HepG2 (cell line): Measurements from ENCODE around the gene ARMC10. TPM values are rescaled to one million over a fixed set of nuclear protein-coding genes. Genes with fewer than 3 reads are reported as not detected.

Source experiments
- ATAC-seq: fragments of 200-7000 bp; cut with Tn5 transposase; 3 replicates; pipeline ENCODE4 v1.9.1; 2020; ENCODE audit warnings: mild to moderate bottlenecking, moderate library complexity
- BruUV-seq: library from RNA; stranded (reverse); fragments of 400-500 nt; replicated peaks from 2 replicates; lab custom pipeline; 2021; lab: Mats Ljungman, UMichigan
- CTCF ChIA-PET: fragments of 300-600 bp; formaldehyde crosslinking; extraction: SDS; loops from one replicate; lab custom pipeline; 2021; ENCODE audit warnings: low total read pairs, inconsistent platforms, low intra/inter-chr PET ratio; lab: Yijun Ruan, JAX
- POLR2A ChIA-PET: fragments of 350-600 bp; sonication (Branson Sonifier 250); formaldehyde crosslinking; loops from one replicate; lab custom pipeline; 2020; ENCODE audit warnings: antibody characterized with exemption, inconsistent platforms; lab: Yijun Ruan, JAX
- DNase-seq: peaks from one replicate; pipeline ENCODE4 v3.0.0-alpha.2; 2015; ENCODE audit warnings: low spot score
- FAIRE-seq: peaks from 3 replicates; lab custom pipeline; 2011; peaks lifted over from hg19 to GRCh38; lab: Jason Lieb, UNC
- H2AFZ ChIP-seq: one replicate; pipeline ENCODE4 v1.6.1; 2011; ENCODE audit warnings: low read length, inconsistent platforms
- H3K27ac ChIP-seq: fragments of 300-600 bp; 3 replicates; pipeline ENCODE4 v1.8.0; 2011; ENCODE audit warnings: mixed run types, mild to moderate bottlenecking, mixed read lengths, low read length, inconsistent platforms; ENCODE audit not compliant: insufficient read depth; ENCODE audit errors: extremely low read length
- H3K27me3 ChIP-seq, 2 experiments: fragments of 200-600 bp in 1 of 2; 2 replicates in 1 of 2; 3 replicates in 1 of 2; pipeline versions ENCODE4 v1.6.0 to v1.8.0; 2011; ENCODE audit warnings: low read length in 2 of 2, mild to moderate bottlenecking in 2 of 2, moderate library complexity in 2 of 2, inconsistent platforms in 1 of 2; ENCODE audit not compliant: insufficient read depth in 2 of 2, control insufficient read depth in 1 of 2
- H3K36me3 ChIP-seq, 2 experiments: fragments of 200-600 bp in 1 of 2; replicated peaks in 1 of 2; 2 replicates in 1 of 2; 3 replicates in 1 of 2; pipeline versions ENCODE4 v1.5.1 to v1.8.0; 2011; ENCODE audit warnings: low read length in 2 of 2, inconsistent platforms in 1 of 2; ENCODE audit not compliant: insufficient read depth in 2 of 2, control insufficient read depth in 1 of 2
- H3K4me1 ChIP-seq: 2 replicates; pipeline ENCODE4 v1.5.1; 2012; ENCODE audit warnings: low read length, inconsistent platforms; ENCODE audit not compliant: insufficient read depth
- H3K4me2 ChIP-seq: 2 replicates; pipeline ENCODE4 v1.6.0; 2011; ENCODE audit warnings: low read depth, low read length, inconsistent platforms
- H3K4me3 ChIP-seq, 3 experiments: fragments of 200-600 bp in 1 of 3; sonication (generic), shearing (Covaris generic) in 1 of 3; replicated peaks in 1 of 3; 2 replicates each; pipeline ENCODE4 v1.5.1; 2011 to 2016; ENCODE audit warnings: low read length in 3 of 3, inconsistent platforms in 2 of 3, low read depth in 2 of 3, mild to moderate bottlenecking in 2 of 3, control low read depth in 1 of 3, mixed read lengths in 1 of 3; ENCODE audit not compliant: insufficient read depth in 1 of 3
- H3K79me2 ChIP-seq: one replicate; pipeline ENCODE4 v1.6.1; 2011; ENCODE audit warnings: low read length, inconsistent platforms; ENCODE audit not compliant: insufficient read depth
- H3K9ac ChIP-seq: 2 replicates; pipeline ENCODE4 v1.6.0; 2011; ENCODE audit warnings: mild to moderate bottlenecking, low read depth, low read length, inconsistent platforms; ENCODE audit not compliant: insufficient read depth
- H3K9me3 ChIP-seq: 2 replicates; pipeline ENCODE4 v1.5.1; 2012; ENCODE audit warnings: mild to moderate bottlenecking, low read length
- H4K20me1 ChIP-seq: 2 replicates; pipeline ENCODE4 v1.6.0; 2011; ENCODE audit warnings: inconsistent platforms, mild to moderate bottlenecking, low read length, moderate library complexity; ENCODE audit not compliant: insufficient read depth
- ELF3 ChIP-seq: IDR thresholded peaks from 2 replicates; pipeline ENCODE4 v1.6.1; 2016; ENCODE audit warnings: missing genetic modification reagents, missing compliant biosample characterization
- HNRNPLL ChIP-seq: fragments of 200-400 bp; formaldehyde crosslinking; IDR thresholded peaks from 2 replicates; pipeline ENCODE4 v1.6.1; 2017; ENCODE audit warnings: mild to moderate bottlenecking, low read depth, low read length; ENCODE audit not compliant: poor library complexity, severe bottlenecking
- MED8 ChIP-seq: sonication (generic); formaldehyde crosslinking; IDR thresholded peaks from 2 replicates; pipeline ENCODE4 v1.8.1; 2023; ENCODE audit warnings: mild to moderate bottlenecking, missing genetic modification reagents; ENCODE audit not compliant: insufficient replicate concordance
- NCOR1 ChIP-seq: fragments of 200-600 bp; sonication (generic); IDR thresholded peaks from 2 replicates; pipeline ENCODE4 v1.7.0; 2017; ENCODE audit warnings: antibody characterized with exemption, low read length, borderline replicate concordance
- NKX3-1 ChIP-seq: sonication (generic); formaldehyde crosslinking; IDR thresholded peaks from 2 replicates; pipeline ENCODE4 v1.5.0; 2020; ENCODE audit warnings: missing genetic modification reagents
- RXRB ChIP-seq: IDR thresholded peaks from 2 replicates; pipeline ENCODE4 v1.6.1; 2016; ENCODE audit warnings: borderline replicate concordance, missing genetic modification reagents, missing compliant biosample characterization
- TGIF2 ChIP-seq: IDR thresholded peaks from 2 replicates; pipeline ENCODE4 v1.6.1; 2016; ENCODE audit warnings: control low read depth, missing compliant biosample characterization
- ZNF530 ChIP-seq: sonication (generic); formaldehyde crosslinking; IDR thresholded peaks from 2 replicates; pipeline ENCODE4 v1.5.0; 2020; ENCODE audit warnings: low read depth, mild to moderate bottlenecking, missing genetic modification reagents
- ZNF558 ChIP-seq: sonication (generic); formaldehyde crosslinking; IDR thresholded peaks from 2 replicates; pipeline ENCODE4 v1.9.0; 2022; ENCODE audit warnings: mild to moderate bottlenecking, missing genetic modification reagents, borderline replicate concordance
- WGBS: methylation state at CpG from one replicate; pipeline ENCODE4 v1.1.6; 2017; ENCODE audit warnings: low lambda C conversion rate; 5-methylcytosine and 5-hydroxymethylcytosine counted together
- in situ Hi-C: cut with HindIII; loops from 2 replicates; pipeline ENCODE4 v1.10.0; 2017; ENCODE audit warnings: low pct_unique_long_range_greater_than_20kb; ENCODE audit not compliant: extremely low pct_ligation_motif_present
- intact Hi-C: fragments of 100-400 bp; cut with micrococcal nuclease; formaldehyde crosslinking; loops from one replicate; pipeline ENCODE4 v1.10.0; 2022; ENCODE audit not compliant: unreplicated experiment
- polyA plus RNA-seq, 8 experiments: library from polyadenylated mRNA; depleted of rRNA in 3 of 8; stranded (reverse) in 7 of 8; unstranded in 1 of 8; fragments of >200 nt; fragmentation: Illumina TruSeq in 4 of 8; extraction: Trizol in 4 of 8; gene quantifications; 2 replicates each; pipeline versions ENCODE4 v1.2.1 to v1.2.3, GENCODE V29; 2011 to 2016; ENCODE audit warnings: low read depth in 4 of 8, missing spikeins in 1 of 8, mixed read lengths in 1 of 8; ENCODE audit not compliant: insufficient read depth in 1 of 8
- total RNA-seq, 5 experiments: library from RNA; depleted of rRNA; stranded (reverse); fragments of >200 nt; fragmentation: Illumina TruSeq; extraction: Trizol; gene quantifications; 2 replicates each; pipeline ENCODE4 v1.2.3, GENCODE V29; 2016; ENCODE audit warnings: low read depth in 1 of 5
- TF ChIP-seq, protein P1 (sequence below), 2 experiments: sonication (generic) in 1 of 2; formaldehyde crosslinking in 1 of 2; IDR thresholded peaks; 2 replicates each; pipeline versions ENCODE4 v1.4.0 to v1.6.1; 2018 to 2020; ENCODE audit warnings: missing genetic modification reagents in 2 of 2, borderline replicate concordance in 1 of 2, low read depth in 1 of 2, mild to moderate bottlenecking in 1 of 2, missing biosample characterization in 1 of 2

The ARMC10 gene
- total and polyA plus RNA-seq, 2 of the 13 experiments (the other 11 are each of a cell fraction or from before 2014, with no cell fraction given): 11.3 to 23.7 TPM

DNA sequence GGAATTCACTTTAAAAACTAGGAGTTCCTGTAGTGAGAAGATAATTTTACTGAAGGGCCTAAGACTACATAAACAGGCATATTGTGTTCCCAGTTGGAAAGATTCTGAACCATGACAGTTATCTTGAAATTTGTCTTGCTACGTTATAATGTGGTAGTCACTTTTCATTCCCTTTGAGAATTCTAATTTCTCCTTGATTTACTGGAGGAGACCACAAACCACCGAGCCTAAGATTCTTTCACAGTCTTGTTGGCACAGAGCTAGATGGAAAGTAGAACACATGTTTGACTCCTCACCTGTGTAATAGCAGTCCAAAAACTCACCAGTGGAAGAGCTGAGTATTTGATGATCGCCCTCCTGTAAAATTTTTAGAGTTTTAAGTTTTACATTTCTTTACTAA is 4.9 kb downstream of the ARMC10 start:
- 96% methylated on average over 3 of the region's 3 CpGs for WGBS
- no peak for TF ChIP-seq ZNF530
- TF ChIP-seq ZNF558: no peak
- no peak for TF ChIP-seq NCOR1
- no peak for TF ChIP-seq ELF3 (CRISPR knock-in tag)
- TF ChIP-seq HNRNPLL: no peak
- no peak for TF ChIP-seq TGIF2 (CRISPR knock-in tag)
- TF ChIP-seq, protein P1, sequence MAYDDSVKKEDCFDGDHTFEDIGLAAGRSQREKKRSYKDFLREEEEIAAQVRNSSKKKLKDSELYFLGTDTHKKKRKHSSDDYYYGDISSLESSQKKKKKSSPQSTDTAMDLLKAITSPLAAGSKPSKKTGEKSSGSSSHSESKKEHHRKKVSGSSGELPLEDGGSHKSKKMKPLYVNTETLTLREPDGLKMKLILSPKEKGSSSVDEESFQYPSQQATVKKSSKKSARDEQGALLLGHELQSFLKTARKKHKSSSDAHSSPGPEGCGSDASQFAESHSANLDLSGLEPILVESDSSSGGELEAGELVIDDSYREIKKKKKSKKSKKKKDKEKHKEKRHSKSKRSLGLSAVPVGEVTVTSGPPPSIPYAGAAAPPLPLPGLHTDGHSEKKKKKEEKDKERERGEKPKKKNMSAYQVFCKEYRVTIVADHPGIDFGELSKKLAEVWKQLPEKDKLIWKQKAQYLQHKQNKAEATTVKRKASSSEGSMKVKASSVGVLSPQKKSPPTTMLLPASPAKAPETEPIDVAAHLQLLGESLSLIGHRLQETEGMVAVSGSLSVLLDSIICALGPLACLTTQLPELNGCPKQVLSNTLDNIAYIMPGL (CRISPR knock-in tag; IDR thresholded peaks at IDR 0.05; ENCODE audit: borderline replicate concordance in 1 of 2, low read depth in 1 of 2): no peak
- TF ChIP-seq RXRB (CRISPR knock-in tag): no peak
- no peak for TF ChIP-seq MED8
- TF ChIP-seq NKX3-1: no peak
- TF ChIP-seq, all 625 proteins: peak for 0
- Histone ChIP-seq H3K79me2 (peaks cover 21% of the 10 kb centered on the region), H3K9ac (no peak overlapping the region), H3K4me2 (no peak overlapping the region), H4K20me1 (no peaks in the 10 kb centered on the region), H3K4me1 (peaks cover 14% of the 10 kb centered on the region), H3K4me3 (no peak overlapping the region), H3K27me3 (no peaks in the 10 kb centered on the region), H3K9me3 (no peaks in the 10 kb centered on the region), H3K36me3 (peaks cover 3 to 6% of the 10 kb centered on the region in 2 experiments; a peak in 2 of 5 replicates), H3K27ac (no peak overlapping the region), H2AFZ (no peak overlapping the region)
- BruUV-seq: no TSS peak
- FAIRE-seq (no peak), DNase-seq (no peak), ATAC-seq (no peak)
- intact Hi-C loops (no loop called here), in situ Hi-C loops (no loop called here)
- ChIA-PET CTCF (no interaction called here), POLR2A (no interaction called here)
